Hepatocyte (in vitro differentiated cells): ENCODE results near the gene KRTAP10-2. TPM values are rescaled to one million over a fixed set of nuclear protein-coding genes. Genes with fewer than 3 reads are reported as not detected.

Experiments used
- DNase-seq: peaks from one replicate; pipeline ENCODE4 v3.0.0-alpha.2; 2016; ENCODE audit warnings: low spot score
- H2AFZ ChIP-seq: fragments of 200-600 bp; sonication (generic); 2 replicates; pipeline ENCODE4 v1.6.0; 2016; ENCODE audit warnings: antibody characterized with exemption, mild to moderate bottlenecking
- H3K27ac ChIP-seq: fragments of 200-600 bp; sonication (generic); 2 replicates; pipeline ENCODE4 v1.5.1; 2016; ENCODE audit warnings: mild to moderate bottlenecking
- H3K27me3 ChIP-seq: fragments of 200-600 bp; sonication (generic); 2 replicates; pipeline ENCODE4 v1.6.1; 2016
- H3K36me3 ChIP-seq: fragments of 200-600 bp; sonication (generic); replicated peaks from 2 replicates; pipeline ENCODE4 v1.5.1; 2016; ENCODE audit warnings: low read depth; ENCODE audit not compliant: insufficient read depth
- H3K4me1 ChIP-seq: fragments of 200-600 bp; sonication (generic); 2 replicates; pipeline ENCODE4 v1.5.1; 2016; ENCODE audit warnings: mild to moderate bottlenecking, moderate library complexity; ENCODE audit not compliant: insufficient read depth
- H3K4me2 ChIP-seq: fragments of 200-600 bp; sonication (generic); 2 replicates; pipeline ENCODE4 v1.6.0; 2016
- H3K4me3 ChIP-seq: fragments of 200-600 bp; sonication (generic); 2 replicates; pipeline ENCODE4 v1.5.1; 2016; ENCODE audit warnings: mild to moderate bottlenecking
- H3K79me2 ChIP-seq: fragments of 200-600 bp; sonication (generic); 2 replicates; pipeline ENCODE4 v1.6.0; 2017; ENCODE audit warnings: mild to moderate bottlenecking
- H3K9me2 ChIP-seq: fragments of 200-600 bp; sonication (generic); replicated peaks from 2 replicates; pipeline ENCODE4 v1.6.0; 2017; ENCODE audit warnings: mild to moderate bottlenecking; ENCODE audit not compliant: insufficient read depth
- H3K9me3 ChIP-seq: fragments of 200-600 bp; sonication (generic); 2 replicates; pipeline ENCODE4 v1.5.1; 2016; ENCODE audit warnings: low read depth, mild to moderate bottlenecking
- H4K20me1 ChIP-seq: fragments of 200-600 bp; sonication (generic); 2 replicates; pipeline ENCODE4 v1.6.0; 2016; ENCODE audit warnings: mild to moderate bottlenecking; ENCODE audit not compliant: insufficient read depth, poor library complexity, severe bottlenecking
- EZH2 ChIP-seq: fragments of 200-600 bp; sonication (generic); IDR thresholded peaks from 2 replicates; pipeline ENCODE4 v1.6.1; 2016; ENCODE audit warnings: antibody characterized with exemption, mild to moderate bottlenecking, borderline replicate concordance
- EZH2phosphoT487 ChIP-seq: fragments of 200-600 bp; sonication (generic); IDR thresholded peaks from one replicate; pipeline ENCODE4 v1.6.1; 2018; ENCODE audit warnings: antibody characterized with exemption, mild to moderate bottlenecking, low read depth, moderate library complexity; ENCODE audit not compliant: unreplicated experiment, severe bottlenecking
- WGBS: methylation state at CpG from one replicate; pipeline ENCODE4 v1.1.6; 2016; ENCODE audit warnings: low lambda C conversion rate; ENCODE audit errors: missing lambda C conversion rate; 5-methylcytosine and 5-hydroxymethylcytosine counted together
- polyA plus RNA-seq: library from polyadenylated mRNA; unstranded; fragments of >200 nt; fragmentation: Nextera tagmentation; extraction: Ambion mirVana; gene quantifications from 2 replicates; pipeline ENCODE4 v1.2.1, GENCODE V29; 2016
- total RNA-seq: library from RNA; depleted of rRNA; stranded (reverse); fragments of >200 nt; gene quantifications from 2 replicates; pipeline ENCODE4 v1.2.3, GENCODE V29; 2014
- TF ChIP-seq, protein P1 (sequence below): fragments of 200-600 bp; sonication (generic); IDR thresholded peaks from 2 replicates; pipeline ENCODE4 v1.5.1; 2016; ENCODE audit warnings: antibody characterized with exemption, mild to moderate bottlenecking; ENCODE audit not compliant: poor library complexity

The KRTAP10-2 gene
- total and polyA plus RNA-seq, 2 experiments from 2014 or later: not detected

DNA sequence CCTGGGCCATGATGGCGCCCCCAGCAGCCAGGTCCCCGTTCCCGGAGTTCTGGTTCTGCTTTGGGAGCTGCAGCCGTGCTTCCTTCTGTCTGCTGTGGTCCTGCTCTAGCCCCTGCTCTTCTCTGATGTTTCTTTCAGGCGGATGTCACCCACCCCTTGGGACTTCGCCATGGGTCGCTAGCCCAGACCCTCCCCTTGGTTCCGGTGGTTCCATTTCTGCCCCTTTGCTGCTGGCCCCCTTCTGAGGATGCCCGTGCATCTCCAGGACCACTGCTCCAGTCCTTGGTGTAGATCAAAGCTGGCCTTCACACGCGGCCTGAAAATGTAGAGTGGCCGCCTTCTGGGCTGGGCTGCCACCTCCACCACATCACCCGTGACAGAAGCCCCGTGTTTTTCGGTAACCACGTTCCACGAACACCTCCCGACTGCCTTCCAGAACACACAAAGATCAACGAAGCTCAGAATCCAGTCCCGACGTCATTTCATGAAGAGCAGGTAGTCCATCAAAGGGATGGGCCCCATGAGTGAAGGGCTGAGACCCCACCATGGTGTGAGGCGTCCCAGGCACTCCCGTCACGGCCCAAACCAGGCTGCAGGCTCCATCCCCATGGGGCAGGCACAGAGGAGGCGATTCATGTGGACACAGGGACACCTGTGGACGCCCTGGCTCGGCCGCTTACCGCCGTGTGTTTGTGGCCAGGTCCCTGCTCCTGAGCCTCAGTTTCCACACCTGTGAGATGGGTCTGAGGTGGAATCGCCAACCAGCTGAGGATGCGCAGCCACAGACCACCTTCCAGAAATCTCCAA is 35.7 kb downstream of the KRTAP10-2 start:
- Histone ChIP-seq H3K79me2 (no peaks in the 10 kb centered on the region), H3K4me3 (no peak overlapping the region), H3K27me3 (no peaks in the 10 kb centered on the region), H3K4me2 (no peak overlapping the region), H3K27ac (no peak overlapping the region), H3K9me3 (no peaks in the 10 kb centered on the region), H3K36me3 (no peaks in the 10 kb centered on the region), H2AFZ (no peak overlapping the region), H3K9me2 (no peaks in the 10 kb centered on the region), H3K4me1 (peaks cover 3% of the 10 kb centered on the region), H4K20me1 (no peaks in the 10 kb centered on the region)
- 92% methylated on average over 32 of the region's 32 CpGs for WGBS
- no peak for DNase-seq
- no peak for TF ChIP-seq EZH2
- no peak for TF ChIP-seq EZH2phosphoT487

DNA sequence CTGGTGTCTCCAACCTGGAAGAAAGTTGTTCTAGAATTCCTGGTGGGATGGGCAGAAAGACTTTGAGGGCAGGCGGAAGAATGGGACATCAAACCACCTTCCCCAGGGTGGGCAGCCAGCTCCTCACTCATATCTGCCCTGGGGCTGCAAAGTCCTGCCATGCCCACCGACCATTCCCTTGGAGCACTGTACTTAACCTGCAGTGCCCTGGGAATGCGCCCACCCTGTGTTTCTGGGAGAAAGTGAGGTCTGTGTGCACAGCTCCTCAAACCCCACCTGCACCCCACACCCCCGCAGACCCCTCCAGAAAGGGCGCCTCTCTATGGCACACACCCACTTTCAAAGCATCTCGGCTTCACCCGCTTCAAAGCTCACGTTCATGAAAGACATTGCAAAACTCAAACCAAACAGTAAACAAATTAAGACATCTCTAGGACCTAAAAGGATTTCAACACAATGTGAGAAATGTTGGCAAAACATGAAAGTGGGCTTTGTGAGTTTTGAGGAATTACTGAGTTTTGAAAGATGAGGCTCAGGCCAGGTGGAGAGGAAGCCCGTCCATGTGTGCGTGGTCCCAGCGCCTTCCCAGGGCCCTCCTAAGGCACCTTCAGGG is 36.5 kb downstream of the KRTAP10-2 start:
- no peaks in the 10 kb centered on the region for H3K36me3 ChIP-seq
- no peaks in the 10 kb centered on the region for H3K9me2 ChIP-seq
- no peak overlapping the region for H2AFZ ChIP-seq
- H3K27ac ChIP-seq: no peak overlapping the region
- TF ChIP-seq EZH2: no peak
- TF ChIP-seq EZH2phosphoT487: no peak
- TF ChIP-seq, protein P1, sequence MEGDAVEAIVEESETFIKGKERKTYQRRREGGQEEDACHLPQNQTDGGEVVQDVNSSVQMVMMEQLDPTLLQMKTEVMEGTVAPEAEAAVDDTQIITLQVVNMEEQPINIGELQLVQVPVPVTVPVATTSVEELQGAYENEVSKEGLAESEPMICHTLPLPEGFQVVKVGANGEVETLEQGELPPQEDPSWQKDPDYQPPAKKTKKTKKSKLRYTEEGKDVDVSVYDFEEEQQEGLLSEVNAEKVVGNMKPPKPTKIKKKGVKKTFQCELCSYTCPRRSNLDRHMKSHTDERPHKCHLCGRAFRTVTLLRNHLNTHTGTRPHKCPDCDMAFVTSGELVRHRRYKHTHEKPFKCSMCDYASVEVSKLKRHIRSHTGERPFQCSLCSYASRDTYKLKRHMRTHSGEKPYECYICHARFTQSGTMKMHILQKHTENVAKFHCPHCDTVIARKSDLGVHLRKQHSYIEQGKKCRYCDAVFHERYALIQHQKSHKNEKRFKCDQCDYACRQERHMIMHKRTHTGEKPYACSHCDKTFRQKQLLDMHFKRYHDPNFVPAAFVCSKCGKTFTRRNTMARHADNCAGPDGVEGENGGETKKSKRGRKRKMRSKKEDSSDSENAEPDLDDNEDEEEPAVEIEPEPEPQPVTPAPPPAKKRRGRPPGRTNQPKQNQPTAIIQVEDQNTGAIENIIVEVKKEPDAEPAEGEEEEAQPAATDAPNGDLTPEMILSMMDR: no peak
- no peaks in the 10 kb centered on the region for H3K79me2 ChIP-seq
- H4K20me1 ChIP-seq: no peaks in the 10 kb centered on the region
- no peak overlapping the region for H3K4me3 ChIP-seq
- DNase-seq: no peak
- 75% methylated on average over 10 of the region's 11 CpGs for WGBS
- no peaks in the 10 kb centered on the region for H3K27me3 ChIP-seq
- H3K4me2 ChIP-seq: no peak overlapping the region
- peaks cover 3% of the 10 kb centered on the region for H3K4me1 ChIP-seq
- H3K9me3 ChIP-seq: no peaks in the 10 kb centered on the region

DNA sequence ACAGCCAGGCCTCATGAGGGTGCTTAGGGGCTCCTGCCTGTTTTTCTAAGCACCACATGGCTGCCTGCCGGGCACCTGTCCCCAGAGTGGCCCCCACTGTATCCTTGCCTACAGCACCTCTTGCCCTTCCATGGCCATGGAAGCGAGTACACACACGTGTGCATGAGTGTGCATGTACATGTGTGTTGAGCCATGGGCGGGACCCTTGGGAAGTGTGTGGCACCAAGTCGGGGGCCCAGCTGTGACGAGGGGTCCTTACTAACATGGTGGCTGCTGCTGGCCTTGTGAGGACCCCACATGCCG is 37.1 kb downstream of the KRTAP10-2 start:
- 94% methylated on average over 7 of the region's 7 CpGs for WGBS
- no peak overlapping the region for H3K4me2 ChIP-seq
- no peaks in the 10 kb centered on the region for H4K20me1 ChIP-seq
- H3K9me2 ChIP-seq: no peaks in the 10 kb centered on the region
- no peaks in the 10 kb centered on the region for H3K27me3 ChIP-seq
- no peak overlapping the region for H2AFZ ChIP-seq
- H3K4me1 ChIP-seq: peaks cover 3% of the 10 kb centered on the region
- H3K27ac ChIP-seq: no peak overlapping the region
- no peaks in the 10 kb centered on the region for H3K9me3 ChIP-seq
- no peak for TF ChIP-seq EZH2
- TF ChIP-seq EZH2phosphoT487: no peak
- TF ChIP-seq, protein P1: no peak
- no peaks in the 10 kb centered on the region for H3K36me3 ChIP-seq
- no peak for DNase-seq
- no peak overlapping the region for H3K4me3 ChIP-seq
- H3K79me2 ChIP-seq: no peaks in the 10 kb centered on the region
